PC-3 (cell line): ENCODE results near the gene PRKD2. TPM values are rescaled to one million over a fixed set of nuclear protein-coding genes. Genes with fewer than 3 reads are reported as not detected.

Experiments used
- ATAC-seq: fragments of 200-7000 bp; cut with Tn5 transposase; 2 replicates; pipeline ENCODE4 v1.9.1; 2020; ENCODE audit warnings: mild to moderate bottlenecking, moderate library complexity
- BruUV-seq: library from RNA; stranded (reverse); fragments of 400-500 nt; replicated peaks from 2 replicates; lab custom pipeline; 2021; lab: Mats Ljungman, UMichigan
- CTCF ChIA-PET: fragments of 300-600 bp; sonication (Branson Sonifier 250); formaldehyde crosslinking; loops from one replicate; lab custom pipeline; 2022; ENCODE audit warnings: antibody characterized with exemption; lab: Charles Lee
- POLR2A ChIA-PET: fragments of 300-600 bp; sonication (Branson Sonifier 250); formaldehyde crosslinking; loops from one replicate; lab custom pipeline; 2022; ENCODE audit warnings: antibody characterized with exemption; ENCODE audit not compliant: unreplicated experiment; lab: Charles Lee
- DNase-seq: peaks from one replicate; pipeline ENCODE4 v3.0.0-alpha.2; 2015
- H2AFZ ChIP-seq: fragments of 300-600 bp; sonication (generic); 2 replicates; pipeline ENCODE4 v1.6.0; 2016; ENCODE audit warnings: antibody characterized with exemption, low read length
- H3F3A ChIP-seq: fragments of 300-600 bp; sonication (generic); one replicate; pipeline ENCODE4 v1.6.0; 2017; ENCODE audit warnings: antibody characterized with exemption, low read length, control low read depth, mild to moderate bottlenecking; ENCODE audit not compliant: unreplicated experiment
- H3K27ac ChIP-seq: fragments of 300-600 bp; sonication (generic); 2 replicates; pipeline ENCODE4 v1.5.1; 2016; ENCODE audit warnings: mild to moderate bottlenecking, low read length
- H3K27me3 ChIP-seq: fragments of 300-600 bp; sonication (generic); 2 replicates; pipeline ENCODE4 v1.6.1; 2016; ENCODE audit warnings: low read length, mixed read lengths
- H3K36me3 ChIP-seq: fragments of 300-600 bp; sonication (generic); 2 replicates; pipeline ENCODE4 v1.6.1; 2016; ENCODE audit warnings: low read depth, mixed run types, low read length, mixed read lengths
- H3K4me1 ChIP-seq: fragments of 300-600 bp; sonication (generic); 2 replicates; pipeline ENCODE4 v1.5.1; 2016; ENCODE audit warnings: low read length; ENCODE audit not compliant: insufficient read depth
- H3K4me2 ChIP-seq: fragments of 300-600 bp; sonication (generic); 2 replicates; pipeline ENCODE4 v1.6.0; 2016; ENCODE audit warnings: low read length
- H3K4me3 ChIP-seq: fragments of 300-600 bp; sonication (generic); 2 replicates; pipeline ENCODE4 v1.5.1; 2016; ENCODE audit warnings: mild to moderate bottlenecking, low read length, mixed read lengths
- H3K79me2 ChIP-seq: fragments of 300-600 bp; sonication (generic); 2 replicates; pipeline ENCODE4 v1.6.1; 2017; ENCODE audit warnings: low read length, mixed read lengths
- H3K9ac ChIP-seq: fragments of 300-600 bp; sonication (generic); 2 replicates; pipeline ENCODE4 v1.6.0; 2016; ENCODE audit warnings: mild to moderate bottlenecking, low read length
- H3K9me2 ChIP-seq: fragments of 300-600 bp; sonication (generic); replicated peaks from 2 replicates; pipeline ENCODE4 v1.6.1; 2016; ENCODE audit warnings: mixed run types, low read length, mixed read lengths
- H3K9me3 ChIP-seq: fragments of 300-600 bp; sonication (generic); 2 replicates; pipeline ENCODE4 v1.6.1; 2016; ENCODE audit warnings: low read length, mixed read lengths
- H4K20me1 ChIP-seq: fragments of 300-600 bp; sonication (generic); 2 replicates; pipeline ENCODE4 v1.6.1; 2016; ENCODE audit warnings: low read length, mixed read lengths
- EZH2 ChIP-seq: fragments of 300-600 bp; sonication (generic); IDR thresholded peaks from one replicate; pipeline ENCODE4 v1.6.1; 2017; ENCODE audit warnings: antibody characterized with exemption, mild to moderate bottlenecking, low read length; ENCODE audit not compliant: unreplicated experiment
- EZH2phosphoT487 ChIP-seq: fragments of 300-600 bp; sonication (generic); IDR thresholded peaks from 2 replicates; pipeline ENCODE4 v1.6.1; 2018; ENCODE audit warnings: mild to moderate bottlenecking, antibody characterized with exemption, low read length, borderline replicate concordance
- intact Hi-C: fragments of 100-400 bp; cut with micrococcal nuclease; formaldehyde crosslinking; loops from 2 replicates; pipeline ENCODE4 v1.9.0; 2023
- total RNA-seq: library from RNA; depleted of rRNA; stranded (reverse); fragments of >200 nt; gene quantifications from 2 replicates; pipeline ENCODE4 v1.2.3, GENCODE V29; 2014
- TF ChIP-seq, protein P1 (sequence below): fragments of 300-600 bp; sonication (generic); conservative IDR thresholded peaks from 2 replicates; pipeline ENCODE4 v1.5.1; 2017; ENCODE audit warnings: antibody characterized with exemption, low read depth, mild to moderate bottlenecking, low read length

Gene PRKD2
- total RNA-seq, 1 experiment from 2014 or later: 24.1 TPM

DNA sequence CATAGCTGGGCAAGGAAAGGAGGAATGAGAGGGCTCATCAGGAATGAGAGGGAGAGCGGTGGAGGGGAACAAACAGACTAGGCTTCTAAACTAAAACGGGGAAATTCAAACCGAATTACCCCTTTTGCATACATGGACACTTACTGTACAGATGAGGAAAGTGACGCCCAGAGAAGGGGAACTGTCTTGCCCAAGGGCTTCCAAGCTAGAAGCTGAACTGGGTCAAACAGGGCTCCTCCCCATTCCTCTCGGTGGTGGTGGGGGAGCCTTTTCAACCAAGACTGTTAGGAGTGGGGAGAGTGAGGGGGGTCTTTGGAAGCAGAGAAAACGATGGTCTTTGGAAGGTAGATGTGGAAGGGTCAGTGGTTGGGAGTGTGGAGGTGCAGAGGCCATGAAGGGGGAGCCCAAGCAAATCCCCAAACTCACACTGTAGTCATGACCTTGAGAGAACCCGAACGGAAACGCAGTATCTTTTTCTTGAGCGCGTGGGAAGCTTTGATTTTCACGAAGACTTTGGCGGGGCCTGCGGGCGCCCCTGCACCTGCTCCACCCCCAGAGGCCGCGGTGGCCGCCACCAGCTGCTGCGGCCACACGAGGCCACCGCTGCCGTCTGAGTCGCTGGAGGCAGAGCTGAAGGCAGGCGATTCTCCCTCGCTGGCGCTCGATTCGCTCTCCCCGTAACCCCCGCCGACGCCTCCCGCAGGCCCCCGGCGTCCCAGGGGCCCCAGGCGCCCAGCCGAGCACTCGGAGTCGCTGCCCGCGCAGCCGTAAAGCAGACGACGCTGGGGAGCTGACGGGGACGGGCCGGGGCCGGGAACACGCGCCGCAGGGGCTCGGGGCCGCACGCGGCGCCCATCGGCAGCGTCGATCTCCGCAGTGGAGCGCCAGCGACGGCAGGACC, 68.6 kb downstream of the PRKD2 start:
- H3K4me1 ChIP-seq: no peaks in the 10 kb centered on the region
- no peaks in the 10 kb centered on the region for H3K9me2 ChIP-seq
- no peaks in the 10 kb centered on the region for H3K27me3 ChIP-seq
- TF ChIP-seq EZH2phosphoT487 (no peak), EZH2 (no peak)
- TF ChIP-seq, protein P1, sequence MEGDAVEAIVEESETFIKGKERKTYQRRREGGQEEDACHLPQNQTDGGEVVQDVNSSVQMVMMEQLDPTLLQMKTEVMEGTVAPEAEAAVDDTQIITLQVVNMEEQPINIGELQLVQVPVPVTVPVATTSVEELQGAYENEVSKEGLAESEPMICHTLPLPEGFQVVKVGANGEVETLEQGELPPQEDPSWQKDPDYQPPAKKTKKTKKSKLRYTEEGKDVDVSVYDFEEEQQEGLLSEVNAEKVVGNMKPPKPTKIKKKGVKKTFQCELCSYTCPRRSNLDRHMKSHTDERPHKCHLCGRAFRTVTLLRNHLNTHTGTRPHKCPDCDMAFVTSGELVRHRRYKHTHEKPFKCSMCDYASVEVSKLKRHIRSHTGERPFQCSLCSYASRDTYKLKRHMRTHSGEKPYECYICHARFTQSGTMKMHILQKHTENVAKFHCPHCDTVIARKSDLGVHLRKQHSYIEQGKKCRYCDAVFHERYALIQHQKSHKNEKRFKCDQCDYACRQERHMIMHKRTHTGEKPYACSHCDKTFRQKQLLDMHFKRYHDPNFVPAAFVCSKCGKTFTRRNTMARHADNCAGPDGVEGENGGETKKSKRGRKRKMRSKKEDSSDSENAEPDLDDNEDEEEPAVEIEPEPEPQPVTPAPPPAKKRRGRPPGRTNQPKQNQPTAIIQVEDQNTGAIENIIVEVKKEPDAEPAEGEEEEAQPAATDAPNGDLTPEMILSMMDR: no peak
- intact Hi-C loops: no loop called here
- H3F3A ChIP-seq: no peaks in the 10 kb centered on the region
- POLR2A ChIA-PET: interaction anchor here (0.6 kb wide), 1 partner anchor 18 kb away, joined by 4 read pairs; no protein-coding TSS in a partner anchor
- CTCF ChIA-PET: no interaction called here
- no peak for DNase-seq
- no peak overlapping the region for H2AFZ ChIP-seq
- H3K4me2 ChIP-seq: no peak overlapping the region
- no peaks in the 10 kb centered on the region for H3K79me2 ChIP-seq
- no peak overlapping the region for H3K9ac ChIP-seq
- H4K20me1 ChIP-seq: no peaks in the 10 kb centered on the region
- H3K36me3 ChIP-seq: no peaks in the 10 kb centered on the region
- no peaks in the 10 kb centered on the region for H3K9me3 ChIP-seq
- H3K27ac ChIP-seq: no peak overlapping the region
- no peak for ATAC-seq
- H3K4me3 ChIP-seq: no peak overlapping the region
- BruUV-seq: no TSS peak

DNA sequence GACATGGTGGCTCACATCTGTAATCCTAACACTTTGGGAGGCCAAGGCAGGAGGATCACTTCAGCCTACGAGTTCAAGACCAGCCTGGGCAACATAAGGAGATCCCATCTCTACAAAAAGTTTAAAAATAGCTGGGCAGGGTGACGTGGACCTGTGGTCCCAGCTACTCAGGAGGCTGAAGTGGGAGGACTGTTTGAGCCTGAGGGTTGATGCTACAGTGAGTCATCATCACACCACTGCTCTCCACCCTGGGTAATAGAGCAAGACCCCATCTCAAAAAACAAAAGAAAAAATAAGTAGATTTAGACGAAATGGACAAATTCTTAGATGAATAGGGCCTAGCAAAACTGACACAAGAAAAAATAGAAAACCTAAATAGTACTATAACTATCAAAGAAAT, 70.5 kb downstream of the PRKD2 start:
- Histone ChIP-seq H3K9me2 (no peaks in the 10 kb centered on the region), H3K4me3 (no peak overlapping the region), H3K36me3 (no peaks in the 10 kb centered on the region), H3F3A (no peaks in the 10 kb centered on the region), H3K27me3 (no peaks in the 10 kb centered on the region), H3K27ac (no peak overlapping the region), H3K79me2 (no peaks in the 10 kb centered on the region), H3K4me1 (no peaks in the 10 kb centered on the region), H2AFZ (no peak overlapping the region), H3K9me3 (no peaks in the 10 kb centered on the region), H4K20me1 (no peaks in the 10 kb centered on the region), H3K9ac (no peak overlapping the region), H3K4me2 (no peak overlapping the region)
- BruUV-seq: no TSS peak
- ATAC-seq: no peak
- no peak for DNase-seq
- TF ChIP-seq, protein P1: no peak
- TF ChIP-seq EZH2 (no peak), EZH2phosphoT487 (no peak)
- ChIA-PET POLR2A (no interaction called here), CTCF (no interaction called here)
- intact Hi-C loops: no loop called here

DNA sequence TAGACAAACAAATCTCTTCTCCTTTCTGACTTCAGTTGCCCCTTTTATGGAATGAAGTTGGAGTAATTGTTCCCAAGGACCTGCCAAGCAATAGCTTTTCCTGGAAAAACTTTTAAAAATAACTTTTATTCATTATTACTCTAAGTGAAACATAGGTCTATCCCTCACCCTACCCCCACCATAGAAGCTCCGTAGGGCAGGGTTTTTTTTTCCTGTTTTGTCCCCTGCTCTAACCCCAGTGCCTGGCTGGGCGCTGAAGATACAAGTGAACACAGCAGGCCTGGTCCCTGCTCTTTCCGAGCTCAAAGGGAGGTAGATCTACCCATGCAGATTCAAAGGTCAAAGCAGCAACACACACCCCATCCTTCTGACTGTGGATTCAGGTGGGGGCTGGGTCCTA, 72.2 kb downstream of the PRKD2 start:
- ATAC-seq (no peak), DNase-seq (no peak)
- H3K4me2 ChIP-seq: no peak overlapping the region
- H3K9ac ChIP-seq: no peak overlapping the region
- no peaks in the 10 kb centered on the region for H3K27me3 ChIP-seq
- no peaks in the 10 kb centered on the region for H3K9me2 ChIP-seq
- H3K9me3 ChIP-seq: no peaks in the 10 kb centered on the region
- intact Hi-C loops: no loop called here
- no peaks in the 10 kb centered on the region for H3K79me2 ChIP-seq
- no peaks in the 10 kb centered on the region for H4K20me1 ChIP-seq
- no peak overlapping the region for H2AFZ ChIP-seq
- no peak overlapping the region for H3K27ac ChIP-seq
- CTCF ChIA-PET: no interaction called here
- H3K4me1 ChIP-seq: peaks cover 3% of the 10 kb centered on the region; the same call in 1 of the 2 replicates
- no TSS peak for BruUV-seq
- no peaks in the 10 kb centered on the region for H3F3A ChIP-seq
- POLR2A ChIA-PET: no interaction called here
- TF ChIP-seq, protein P1: no peak
- TF ChIP-seq EZH2phosphoT487: no peak
- TF ChIP-seq EZH2: no peak
- no peaks in the 10 kb centered on the region for H3K36me3 ChIP-seq
- no peak overlapping the region for H3K4me3 ChIP-seq
